HG02970 (cell line): ENCODE results near the gene ZNF397.

Experiments
- ATAC-seq: cut with Tn5 transposase; IDR thresholded peaks from one replicate; pipeline ENCODE4 v1.9.1; 2021; ENCODE audit warnings: mild to moderate bottlenecking, moderate library complexity, moderate number of reproducible peaks; ENCODE audit not compliant: unreplicated experiment, low FRiP score

The ZNF397 gene

GRCh38 chr18:35289727-35290093, 48.9 kb downstream of the ZNF397 start:
- ATAC-seq: peak; percentile 29

DNA sequence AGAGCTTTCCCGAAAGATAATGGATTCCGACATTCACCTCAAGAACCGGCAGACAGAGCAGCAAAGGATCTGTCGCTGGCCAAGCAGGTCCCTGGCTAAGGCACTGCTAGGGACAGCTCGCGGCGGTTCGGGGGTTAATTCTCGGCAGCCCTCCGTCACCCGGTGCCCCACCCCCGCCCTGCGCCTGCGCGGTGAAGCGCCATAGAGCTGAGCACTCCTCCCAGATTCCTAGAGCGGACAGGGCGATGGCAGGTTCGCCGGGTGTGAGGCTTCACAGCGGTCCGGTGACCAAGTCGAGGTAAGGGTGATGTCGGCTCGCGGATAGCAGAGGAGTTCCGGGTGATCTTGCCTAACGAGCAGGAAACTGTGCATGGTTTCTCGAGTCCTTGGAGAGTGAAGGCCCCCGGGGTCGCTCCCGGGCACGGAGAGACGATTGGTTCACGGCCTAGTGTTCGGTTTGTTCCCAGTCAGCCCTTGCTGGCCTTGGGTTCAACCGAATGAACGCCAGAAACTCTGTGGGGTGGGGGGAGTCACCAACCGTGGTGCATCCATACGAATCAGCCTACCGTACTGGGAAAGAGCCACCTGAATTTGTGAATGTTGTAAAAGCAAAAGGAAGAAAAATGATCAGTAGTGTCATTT, 49.4 kb downstream of the ZNF397 start, which contains the start of gene ZSCAN30:
TSS of gene ZSCAN30 (minus strand) at position 136 of the 642 bp plus-strand sequence. CDS start 25,877 bp downstream, outside the sequence.
- peak; percentile 90 for ATAC-seq

GRCh38 chr18:35291166-35291565, 50.3 kb downstream of the ZNF397 start:
- ATAC-seq: no peak

GRCh38 chr18:35296060-35296459, 55.2 kb downstream of the ZNF397 start:
- no peak for ATAC-seq

- no peak for ATAC-seq
Observed at GRCh38 chr18:35303610-35304009, 62.8 kb downstream of the ZNF397 start.

GRCh38 chr18:35306588-35307250, 65.9 kb downstream of the ZNF397 start:
- ATAC-seq: no peak
